ENCODE results near the gene TSNAX. TPM values are rescaled to one million over a fixed set of nuclear protein-coding genes. Genes with fewer than 3 reads are reported as not detected.

The TSNAX gene
- total and polyA plus RNA-seq, 2 of the 8 experiments (the other 6 are each of a cell fraction or from before 2014, with no cell fraction given) = 7.7 to 34.0 TPM

- Histone ChIP-seq H3K27ac (ENCODE audit: low read depth, low read length) (no peak overlapping the region), H3K14ac (ENCODE audit: insufficient read length) (no peak overlapping the region), H2AK5ac (ENCODE audit: low read depth, low read length) (no peak overlapping the region), H3K36me3 (ENCODE audit: control insufficient read depth in 2 of 4, insufficient read depth in 4 of 4, low read length in 3 of 4) (no peaks in the 10 kb centered on the region), H3K4me3 (ENCODE audit: extremely low read depth in 1 of 4, insufficient read depth in 2 of 4, low read depth in 3 of 4, low read length in 4 of 4) (no peak overlapping the region), H3K23me2 (ENCODE audit: low read depth, low read length) (no peaks in the 10 kb centered on the region), H3K27me3 (replicated peaks in 1 of 4; ENCODE audit: control insufficient read depth in 3 of 4, extremely low read depth in 1 of 4, insufficient read depth in 3 of 4, low read length in 3 of 4) (no peaks in the 10 kb centered on the region), H3K4me2 (ENCODE audit: insufficient read depth in 1 of 2, low read depth in 2 of 2, low read length in 2 of 2) (no peak overlapping the region), H2BK120ac (replicated peaks; ENCODE audit: low read depth, low read length) (no peak overlapping the region), H2BK20ac (ENCODE audit: low read length) (no peak overlapping the region), H4K20me1 (replicated peaks in 1 of 2; ENCODE audit: control insufficient read depth in 1 of 2, insufficient read depth in 2 of 2, low read length in 2 of 2) (no peaks in the 10 kb centered on the region), H4K8ac (ENCODE audit: extremely low read depth, insufficient read depth, low read length) (no peak overlapping the region), H4K91ac (replicated peaks; ENCODE audit: insufficient read length, low read length) (no peak overlapping the region), H3K79me1 (ENCODE audit: low read depth, low read length) (no peaks in the 10 kb centered on the region), H2BK5ac (ENCODE audit: low read depth, low read length) (no peak overlapping the region), H2BK12ac (ENCODE audit: low read depth, low read length) (no peak overlapping the region), H3K9ac (replicated peaks in 1 of 4; ENCODE audit: extremely low read depth in 1 of 4, low read depth in 3 of 4, low read length in 3 of 4) (no peak overlapping the region), H3K18ac (ENCODE audit: extremely low read depth, low read length) (no peak overlapping the region), H2BK15ac (ENCODE audit: low read length) (no peak overlapping the region), H3K9me3 (ENCODE audit: insufficient read depth in 2 of 2, low read depth in 1 of 2, low read length in 1 of 2) (no peaks in the 10 kb centered on the region; a peak in 1 of 4 replicates), H3K23ac (ENCODE audit: insufficient read length) (no peak overlapping the region), H3K4ac (replicated peaks; ENCODE audit: insufficient read length, low read depth, low read length) (no peak overlapping the region), H3K79me2 (ENCODE audit: control insufficient read depth in 1 of 2, insufficient read depth in 2 of 2, low read length in 2 of 2) (no peaks in the 10 kb centered on the region), H4K5ac (ENCODE audit: insufficient read length, low read depth, low read length) (no peak overlapping the region), H2AFZ (ENCODE audit: low read length) (no peak overlapping the region), H3K56ac (replicated peaks; ENCODE audit: insufficient read length, low read depth, low read length) (no peak overlapping the region), H3K4me1 (replicated peaks in 1 of 4; ENCODE audit: control insufficient read depth in 3 of 4, insufficient read depth in 4 of 4, low read length in 3 of 4) (no peaks in the 10 kb centered on the region)
- no peak for DNase-seq (ENCODE audit: low read depth in 1 of 2, low spot score in 2 of 2)
- FAIRE-seq = no peak
- 84% methylated on average over 6 of the region's 6 CpGs; no CpG with 5 or more reads in 1 of the 2 experiments for WGBS, 2 experiments (ENCODE audit: extremely low coverage in 1 of 2, insufficient coverage in 1 of 2, insufficient read length in 1 of 2, insufficient replicate concordance in 2 of 2, low coverage in 1 of 2, low lambda C conversion rate in 2 of 2, missing lambda C conversion rate in 1 of 2)
- POLR2A ChIA-PET (ENCODE audit: partially characterized antibody) = interaction anchor here (0.7 kb wide), 1 partner anchor 541 kb away, joined by 4 read pairs; no protein-coding TSS in a partner anchor
- CTCF ChIA-PET (ENCODE audit: partially characterized antibody) = interaction anchor here (1.1 kb wide), 1 partner anchor 9 kb away, joined by 3 read pairs; no protein-coding TSS in a partner anchor
- TF ChIP-seq MAX (IDR thresholded peaks at IDR 0.05) = no peak
- TF ChIP-seq BCL11A (IDR thresholded peaks at IDR 0.05; ENCODE audit: low read depth in 2 of 2, low read length in 2 of 2) = no peak
- TF ChIP-seq TAF7 (optimal IDR thresholded peaks at IDR 0.05; ENCODE audit: borderline replicate concordance, low read depth, low read length) = no peak
- no peak for TF ChIP-seq JUN (IDR thresholded peaks at IDR 0.05; ENCODE audit: low read depth, low read length)
- no peak for TF ChIP-seq RFX5 (IDR thresholded peaks at IDR 0.05; ENCODE audit: borderline replicate concordance, low read depth, low read length)
- TF ChIP-seq SAP30 (IDR thresholded peaks at IDR 0.05; ENCODE audit: insufficient read depth, insufficient replicate concordance, low read length) = no peak
- no peak for TF ChIP-seq RXRA (IDR thresholded peaks at IDR 0.05; ENCODE audit: insufficient read depth, low read depth, low read length)
- TF ChIP-seq CREB1 (IDR thresholded peaks at IDR 0.05) = no peak
- no peak for TF ChIP-seq PHF8 (conservative IDR thresholded peaks at IDR 0.05; ENCODE audit: low read depth, low read length)
- TF ChIP-seq SP1 (IDR thresholded peaks at IDR 0.05; ENCODE audit: low read depth, low read length) = no peak
- no peak for TF ChIP-seq HDAC2 (IDR thresholded peaks at IDR 0.05; ENCODE audit: borderline replicate concordance in 1 of 2, low read depth in 2 of 2, low read length in 2 of 2)
- TF ChIP-seq TAF1 (IDR thresholded peaks at IDR 0.05; ENCODE audit: low read depth, low read length) = no peak
- TF ChIP-seq TCF12 (IDR thresholded peaks at IDR 0.05; ENCODE audit: low read depth, low read length) = no peak
Measured at GRCh38 chr1:231485029-231485784, 43.3 kb upstream of the TSNAX start.
